ENCODE results near the gene RPL39. TPM values are rescaled to one million over a fixed set of nuclear protein-coding genes. Genes with fewer than 3 reads are reported as not detected.

RPL39 gene
- total and polyA plus RNA-seq, 9 donors, result 2,943 to 6,022 (median 3,428) TPM

Other genes starting within 250 kb of the RPL39 start
- gene STEEP1, start 226.2 kb downstream of the RPL39 start, total RNA-seq, result 28.6 TPM
- 10 to 100 TPM; 15.5 to 21.6 (median 16.2) TPM for gene STEEP1, start 226.2 kb downstream of the RPL39 start, polyA plus RNA-seq (ENCODE audit: insufficient read depth in 1 of 8, insufficient read length in 8 of 8, low replicate concordance in 1 of 8)
- 28.6 TPM for gene UBE2A, start 217.1 kb downstream of the RPL39 start, total RNA-seq
- 10 to 100 TPM; 48.9 to 69.2 (median 56.9) TPM for gene UBE2A, start 217.1 kb downstream of the RPL39 start, polyA plus RNA-seq (ENCODE audit: insufficient read depth in 1 of 8, insufficient read length in 8 of 8, low replicate concordance in 1 of 8)
- 3.5 TPM for gene NKRF, start 185.2 kb downstream of the RPL39 start, total RNA-seq
- gene NKRF, start 185.2 kb downstream of the RPL39 start, polyA plus RNA-seq (ENCODE audit: insufficient read depth in 1 of 8, insufficient read length in 8 of 8, low replicate concordance in 1 of 8), result 1 to 10 TPM; 5.3 to 9.9 (median 6.9) TPM
- gene SEPTIN6, start 98.5 kb downstream of the RPL39 start, total RNA-seq, result 39.0 TPM
- 10 to 100 TPM; 26.5 to 50.0 (median 38.9) TPM for gene SEPTIN6, start 98.5 kb downstream of the RPL39 start, polyA plus RNA-seq (ENCODE audit: insufficient read depth in 1 of 8, insufficient read length in 8 of 8, low replicate concordance in 1 of 8)
- 0.49 TPM for gene SOWAHD, start 33.0 kb downstream of the RPL39 start, total RNA-seq
- gene SOWAHD, start 33.0 kb downstream of the RPL39 start, polyA plus RNA-seq (ENCODE audit: insufficient read depth in 1 of 8, insufficient read length in 8 of 8, low replicate concordance in 1 of 8), result 1 to 10 TPM in 1 of 8 donors, under 1 TPM in 7; 0.41 to 1.1 (median 0.62) TPM
- 3.8 TPM for gene UPF3B, start 61.3 kb upstream of the RPL39 start, total RNA-seq
- gene UPF3B, start 61.3 kb upstream of the RPL39 start, polyA plus RNA-seq (ENCODE audit: insufficient read depth in 1 of 8, insufficient read length in 8 of 8, low replicate concordance in 1 of 8), result 10 to 100 TPM; 12.1 to 14.4 (median 13.0) TPM
- gene RNF113A, start 80.1 kb upstream of the RPL39 start, total RNA-seq, result 11.9 TPM
- gene RNF113A, start 80.1 kb upstream of the RPL39 start, polyA plus RNA-seq (ENCODE audit: insufficient read depth in 1 of 8, insufficient read length in 8 of 8, low replicate concordance in 1 of 8), result 10 to 100 TPM in 3 of 8 donors, 1 to 10 TPM in 5; 8.1 to 11.0 (median 9.4) TPM
- gene NDUFA1, start 80.2 kb upstream of the RPL39 start, total RNA-seq, result 183 TPM
- 100 to 1,000 TPM in 5 of 8 donors, 10 to 100 TPM in 3; 89.4 to 142 (median 115) TPM for gene NDUFA1, start 80.2 kb upstream of the RPL39 start, polyA plus RNA-seq (ENCODE audit: insufficient read depth in 1 of 8, insufficient read length in 8 of 8, low replicate concordance in 1 of 8)
- not detected for gene AKAP14, start 104.3 kb upstream of the RPL39 start, total RNA-seq
- not detected for gene AKAP14, start 104.3 kb upstream of the RPL39 start, polyA plus RNA-seq (ENCODE audit: insufficient read depth in 1 of 8, insufficient read length in 8 of 8, low replicate concordance in 1 of 8)
- 5.4 TPM for gene NKAP, start 152.1 kb upstream of the RPL39 start, total RNA-seq
- gene NKAP, start 152.1 kb upstream of the RPL39 start, polyA plus RNA-seq (ENCODE audit: insufficient read depth in 1 of 8, insufficient read length in 8 of 8, low replicate concordance in 1 of 8), result 1 to 10 TPM; 6.9 to 9.5 (median 8.2) TPM